ENCODE measurements around the gene GATA3.

DNA sequence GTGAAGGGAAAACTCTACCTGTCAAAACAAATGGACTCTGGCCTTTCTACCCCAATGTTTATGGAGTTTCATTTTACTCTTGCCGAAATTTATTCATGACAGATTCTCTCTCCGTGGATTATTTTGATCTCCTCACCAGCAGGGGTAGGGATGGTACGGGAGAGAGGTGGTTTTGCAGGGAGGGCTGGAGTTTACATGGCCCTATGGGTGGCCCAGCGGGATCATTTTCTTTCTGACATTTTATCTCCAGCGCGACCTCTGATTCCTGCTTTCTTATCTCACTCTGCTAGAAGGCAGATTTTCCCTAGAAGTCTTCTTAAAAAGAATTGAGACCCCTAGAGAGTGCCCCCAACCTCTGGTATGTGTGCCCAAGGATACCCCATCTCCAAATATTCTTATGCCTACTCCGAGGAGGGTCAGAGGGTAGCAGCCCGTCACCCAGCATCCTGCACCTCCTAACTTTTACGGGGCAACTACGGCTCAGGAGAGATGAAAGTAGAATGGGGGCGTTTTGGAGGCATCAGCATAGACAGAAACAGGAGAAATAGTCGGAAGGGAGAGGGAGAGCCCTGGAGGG, 10.1 kb upstream of the GATA3 start:
- no peak for TF ChIP-seq CTCF (IDR thresholded peaks at IDR 0.05)
- no peak for TF ChIP-seq POLR2A (IDR thresholded peaks at IDR 0.05)
- TF ChIP-seq EP300 (IDR thresholded peaks at IDR 0.05), result no peak
- no peak for TF ChIP-seq POLR2AphosphoS5 (IDR thresholded peaks at IDR 0.05)
